B cell (primary cell): ENCODE results near the gene TEX35. TPM values are rescaled to one million over a fixed set of nuclear protein-coding genes. Genes with fewer than 3 reads are reported as not detected.

Experiments
- ATAC-seq: fragments of 200-7000 bp; cut with Tn5 transposase; one replicate; pipeline ENCODE4 v1.10.0; 2021; ENCODE audit warnings: low read depth, mild to moderate bottlenecking, moderate number of reproducible peaks, moderate library complexity
- CTCF ChIA-PET: fragments of 350-600 bp; sonication (Branson Sonifier 250); formaldehyde crosslinking; loops from one replicate; lab custom pipeline; 2021; ENCODE audit warnings: antibody characterized with exemption, inconsistent platforms; lab: Charles Lee
- POLR2A ChIA-PET: fragments of 350-600 bp; sonication (Branson Sonifier 250); formaldehyde crosslinking; loops from one replicate; lab custom pipeline; 2021; ENCODE audit warnings: antibody characterized with exemption; lab: Charles Lee
- DNase-seq: peaks from one replicate; pipeline ENCODE4 v3.0.0; 2013
- H2AFZ ChIP-seq: 2 replicates; pipeline ENCODE4 v1.6.1; 2012; ENCODE audit warnings: mild to moderate bottlenecking, low read depth, low read length; ENCODE audit not compliant: insufficient read depth, poor library complexity, severe bottlenecking
- H3K27ac ChIP-seq, 2 donors: 1 replicate in 1 of 2; 2 replicates in 1 of 2; pipeline ENCODE4 v1.5.1; 2012 to 2013; ENCODE audit warnings: low read length in 2 of 2, mild to moderate bottlenecking in 2 of 2, moderate library complexity in 1 of 2
- H3K27me3 ChIP-seq, 4 experiments: fragments of 200-600 bp in 1 of 4; sonication (generic) in 1 of 4; replicated peaks in 1 of 4; 1 replicate in 2 of 4; 2 replicates in 2 of 4; pipeline versions ENCODE4 v1.6.1 to v1.7.0; 2013 to 2016; ENCODE audit warnings: low read length in 3 of 4, mild to moderate bottlenecking in 2 of 4, mixed read lengths in 1 of 4, moderate library complexity in 1 of 4; ENCODE audit not compliant: insufficient read depth in 4 of 4, control insufficient read depth in 3 of 4; ENCODE audit errors: control extremely low read depth in 1 of 4
- H3K36me3 ChIP-seq, 2 experiments: replicated peaks in 1 of 2; 1 replicate in 1 of 2; 2 replicates in 1 of 2; pipeline versions ENCODE4 v1.6.1 to v1.7.1; 2013; ENCODE audit warnings: low read length in 1 of 2; ENCODE audit not compliant: insufficient read depth in 2 of 2, control insufficient read depth in 1 of 2; ENCODE audit errors: control extremely low read depth in 1 of 2, extremely low read depth in 1 of 2
- H3K4me1 ChIP-seq, 2 donors: fragments of 200-600 bp in 1 of 2; sonication (generic) in 1 of 2; 1 replicate in 1 of 2; 2 replicates in 1 of 2; pipeline versions ENCODE4 v1.5.1 to v1.6.1; 2013 to 2017; ENCODE audit warnings: low read length in 2 of 2; ENCODE audit not compliant: control insufficient read depth in 2 of 2, insufficient read depth in 2 of 2
- H3K4me2 ChIP-seq: replicated peaks from 2 replicates; pipeline ENCODE3; 2012; ENCODE audit warnings: mild to moderate bottlenecking, low read depth, low read length; ENCODE audit not compliant: poor library complexity, severe bottlenecking
- H3K4me3 ChIP-seq, 5 experiments: fragments of 200-600 bp in 1 of 5; sonication (generic) in 1 of 5; 1 replicate in 3 of 5; 2 replicates in 2 of 5; pipeline versions ENCODE4 v1.5.1 to v1.7.0; 2011 to 2016; ENCODE audit warnings: low read length in 4 of 5, mild to moderate bottlenecking in 4 of 5, low read depth in 2 of 5, control low read depth in 1 of 5, moderate library complexity in 1 of 5; ENCODE audit not compliant: insufficient read depth in 1 of 5; ENCODE audit errors: control extremely low read depth in 1 of 5, extremely low read depth in 1 of 5
- H3K79me2 ChIP-seq: fragments of 200-600 bp; sonication (generic); one replicate; pipeline ENCODE4 v1.6.0; 2016; ENCODE audit warnings: low read length; ENCODE audit not compliant: control insufficient read depth, insufficient read depth
- H3K9ac ChIP-seq: fragments of 200-600 bp; sonication (generic); 2 replicates; pipeline ENCODE4 v1.6.1; 2017; ENCODE audit warnings: mild to moderate bottlenecking, low read length, moderate library complexity
- H3K9me3 ChIP-seq, 3 donors: one replicate each; pipeline versions ENCODE4 v1.6.1 to v1.7.1; 2013; ENCODE audit warnings: low read length in 2 of 3; ENCODE audit not compliant: control insufficient read depth in 2 of 3, insufficient read depth in 1 of 3; ENCODE audit errors: control extremely low read depth in 1 of 3
- H4K20me1 ChIP-seq: 2 replicates; pipeline ENCODE4 v1.6.0; 2012; ENCODE audit warnings: mild to moderate bottlenecking, low read length; ENCODE audit not compliant: insufficient read depth, control insufficient read depth, poor library complexity, severe bottlenecking
- H3K27ac Mint-ChIP-seq: one replicate; pipeline ENCODE4 v1.8.0; 2021; ENCODE audit warnings: mixed read lengths
- H3K27me3 Mint-ChIP-seq: one replicate; pipeline ENCODE4 v1.8.0; 2021; ENCODE audit warnings: mixed read lengths
- H3K4me1 Mint-ChIP-seq: one replicate; pipeline ENCODE4 v1.8.0; 2021; ENCODE audit warnings: mixed read lengths
- H3K4me3 Mint-ChIP-seq: one replicate; pipeline ENCODE4 v1.8.0; 2021; ENCODE audit warnings: mixed read lengths
- H3K9me3 Mint-ChIP-seq: one replicate; pipeline ENCODE4 v1.8.0; 2022; ENCODE audit warnings: mixed read lengths; ENCODE audit not compliant: insufficient read depth
- EZH2 ChIP-seq: IDR thresholded peaks from 2 replicates; pipeline ENCODE4 v1.6.1; 2012; ENCODE audit warnings: borderline replicate concordance, low read depth, mild to moderate bottlenecking, moderate library complexity, low read length; ENCODE audit not compliant: insufficient read depth, poor library complexity, severe bottlenecking
- WGBS: methylation state at CpG from one replicate; pipeline ENCODE4 v1.1.5; 2013; ENCODE audit warnings: missing lambda C conversion rate; ENCODE audit not compliant: insufficient coverage; 5-methylcytosine and 5-hydroxymethylcytosine counted together
- intact Hi-C: fragments of 100-400 bp; cut with micrococcal nuclease; formaldehyde crosslinking; loops from one replicate; pipeline ENCODE4 v1.10.0; 2022
- polyA plus RNA-seq: library from polyadenylated mRNA; depleted of rRNA; stranded (reverse); fragments of >200 nt; gene quantifications from 2 replicates; pipeline ENCODE4 v1.2.3, GENCODE V29; 2012
- total RNA-seq, 2 donors: library from RNA; stranded (reverse); fragments of 120-200 nt in 1 of 2; gene quantifications; 1 replicate in 1 of 2; 2 replicates in 1 of 2; pipeline versions ENCODE4 v1.2.3 to v1.2.4, GENCODE V29; 2013 to 2022
- TF ChIP-seq, protein P1 (sequence below): fragments of 200-600 bp; IDR thresholded peaks from one replicate; pipeline ENCODE4 v1.8.0; 2022; ENCODE audit warnings: antibody characterized with exemption, mild to moderate bottlenecking

The TEX35 gene
- total and polyA plus RNA-seq, 2 donors (not counting 1 experiment from before 2014, with no cell fraction given) = 0.09 TPM; not detected in 1

GRCh38 chr1:178490136-178490535 is 22.8 kb upstream of the TEX35 start:
- H3K4me1 ChIP-seq = peaks cover 21 to 26% of the 10 kb centered on the region in 2 donors
- TF ChIP-seq, protein P1, sequence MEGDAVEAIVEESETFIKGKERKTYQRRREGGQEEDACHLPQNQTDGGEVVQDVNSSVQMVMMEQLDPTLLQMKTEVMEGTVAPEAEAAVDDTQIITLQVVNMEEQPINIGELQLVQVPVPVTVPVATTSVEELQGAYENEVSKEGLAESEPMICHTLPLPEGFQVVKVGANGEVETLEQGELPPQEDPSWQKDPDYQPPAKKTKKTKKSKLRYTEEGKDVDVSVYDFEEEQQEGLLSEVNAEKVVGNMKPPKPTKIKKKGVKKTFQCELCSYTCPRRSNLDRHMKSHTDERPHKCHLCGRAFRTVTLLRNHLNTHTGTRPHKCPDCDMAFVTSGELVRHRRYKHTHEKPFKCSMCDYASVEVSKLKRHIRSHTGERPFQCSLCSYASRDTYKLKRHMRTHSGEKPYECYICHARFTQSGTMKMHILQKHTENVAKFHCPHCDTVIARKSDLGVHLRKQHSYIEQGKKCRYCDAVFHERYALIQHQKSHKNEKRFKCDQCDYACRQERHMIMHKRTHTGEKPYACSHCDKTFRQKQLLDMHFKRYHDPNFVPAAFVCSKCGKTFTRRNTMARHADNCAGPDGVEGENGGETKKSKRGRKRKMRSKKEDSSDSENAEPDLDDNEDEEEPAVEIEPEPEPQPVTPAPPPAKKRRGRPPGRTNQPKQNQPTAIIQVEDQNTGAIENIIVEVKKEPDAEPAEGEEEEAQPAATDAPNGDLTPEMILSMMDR = no peak
- no peak for TF ChIP-seq EZH2
- Mint-ChIP-seq H3K9me3 (no peaks in the 10 kb centered on the region), H3K27me3 (peaks cover 8% of the 10 kb centered on the region), H3K27ac (no peak overlapping the region), H3K4me3 (no peak overlapping the region), H3K4me1 (peaks cover 23% of the 10 kb centered on the region)
- no peak overlapping the region for H3K27ac ChIP-seq
- H3K27me3 ChIP-seq = no peaks in the 10 kb centered on the region
- no peak overlapping the region for H2AFZ ChIP-seq
- POLR2A ChIA-PET = no interaction called here
- ATAC-seq = no peak
- peaks cover 0 to 6% (median 0%) of the 10 kb centered on the region in 3 donors for H3K9me3 ChIP-seq
- 99% methylated on average over 8 of the region's 8 CpGs for WGBS
- H4K20me1 ChIP-seq = no peaks in the 10 kb centered on the region
- no peaks in the 10 kb centered on the region for H3K79me2 ChIP-seq
- intact Hi-C loops = no loop called here
- no peaks in the 10 kb centered on the region for H3K36me3 ChIP-seq
- no peak overlapping the region for H3K9ac ChIP-seq
- CTCF ChIA-PET = interaction anchor here (1.4 kb wide), 1 partner anchor 11 kb away, joined by 3 read pairs; no protein-coding TSS in a partner anchor
- no peak for DNase-seq
- H3K4me2 ChIP-seq = no peak overlapping the region
- no peak overlapping the region for H3K4me3 ChIP-seq

DNA sequence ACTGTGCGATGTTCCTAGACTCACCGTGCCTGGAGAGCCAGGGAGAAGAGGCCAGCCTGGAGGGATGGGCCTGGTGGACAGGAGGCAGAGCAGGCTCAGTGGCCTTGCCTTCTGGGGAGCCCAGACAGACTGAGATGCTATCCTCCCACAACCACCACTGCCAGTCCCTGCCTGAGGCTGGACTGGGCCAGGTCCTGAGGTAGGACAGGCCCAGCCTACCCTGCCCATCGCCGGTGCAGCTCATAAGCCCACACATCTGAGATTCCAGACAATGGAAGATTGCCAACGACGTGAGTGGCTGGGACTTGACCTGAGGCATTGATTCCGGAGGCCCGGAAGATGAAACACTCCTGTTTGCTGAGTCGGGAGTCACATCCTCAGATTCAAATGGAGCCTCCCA is 21.9 kb upstream of the TEX35 start:
- H3K9me3 Mint-ChIP-seq = no peaks in the 10 kb centered on the region
- POLR2A ChIA-PET = no interaction called here

More for the DNA sequence above, 21.9 kb upstream of the TEX35 start:
- TF ChIP-seq, protein P1 = no peak
- CTCF ChIA-PET = no interaction called here
- Histone ChIP-seq H3K9ac (no peak overlapping the region), H4K20me1 (no peaks in the 10 kb centered on the region), H3K9me3 (peaks cover 0 to 6% (median 0%) of the 10 kb centered on the region in 3 donors), H3K27ac (no peak overlapping the region), H3K4me2 (no peak overlapping the region), H2AFZ (no peak overlapping the region), H3K4me1 (peaks cover 13 to 17% of the 10 kb centered on the region in 2 donors), H3K27me3 (no peaks in the 10 kb centered on the region), H3K79me2 (no peaks in the 10 kb centered on the region), H3K36me3 (no peaks in the 10 kb centered on the region), H3K4me3 (no peak overlapping the region)
- intact Hi-C loops = no loop called here
- H3K4me1 Mint-ChIP-seq = peaks cover 14% of the 10 kb centered on the region
- no peak overlapping the region for H3K4me3 Mint-ChIP-seq
- DNase-seq = no peak
- ATAC-seq = no peak
- no peak overlapping the region for H3K27ac Mint-ChIP-seq
- peaks cover 8% of the 10 kb centered on the region for H3K27me3 Mint-ChIP-seq
- WGBS = 96% methylated on average over 9 of the region's 9 CpGs
